Measurements from ENCODE around the gene RBM42.
A peak's percentile ranks its signal among the peaks of the same experiment; 100 is the strongest.

- TF ChIP-seq RAD21 (CRISPR knock-in tag; conservative IDR thresholded peaks at IDR 0.05 in 1 of 2, IDR thresholded peaks at IDR 0.05 in 1 of 2) (no peak), ELF1 (tag; IDR thresholded peaks at IDR 0.05) (no peak), ZNF407 (IDR thresholded peaks at IDR 0.05; ENCODE audit: low read depth) (no peak), NBN (IDR thresholded peaks at IDR 0.05; ENCODE audit: low read depth) (no peak), ATF7 (IDR thresholded peaks at IDR 0.05) (no peak), DNMT1 (IDR thresholded peaks at IDR 0.05) (no peak), EGR1 (conservative IDR thresholded peaks at IDR 0.05) (0 out of 2 replicates have a peak, but pooled peaks have one; percentile 0), ZNF24 (IDR thresholded peaks at IDR 0.05) (no peak), ERF (CRISPR knock-in tag; IDR thresholded peaks at IDR 0.05) (no peak), FOXM1 (IDR thresholded peaks at IDR 0.05; ENCODE audit: low read depth) (no peak), FOXM1 (CRISPR knock-in tag; IDR thresholded peaks at IDR 0.05; ENCODE audit: low read depth) (no peak), CTCF (IDR thresholded peaks at IDR 0.05 in 2 of 3, conservative IDR thresholded peaks at IDR 0.05 in 1 of 3; ENCODE audit: insufficient read depth in 2 of 3, low read depth in 1 of 3, low read length in 3 of 3) (no peak), ZNF318 (IDR thresholded peaks at IDR 0.05; ENCODE audit: borderline replicate concordance in 1 of 2, low read depth in 1 of 2) (no peak), MYBL2 (IDR thresholded peaks at IDR 0.05; ENCODE audit: low read depth) (no peak), MYBL2 (CRISPR knock-in tag; IDR thresholded peaks at IDR 0.05; ENCODE audit: borderline replicate concordance) (no peak), KDM1A (IDR thresholded peaks at IDR 0.05) (no peak)
These were observed 447 bp downstream of the RBM42 start for GRCh38 chr19:35629332-35629633.

Data from K562 (cell line).